Sigmoid colon (tissue), 4 donors: Measurements from ENCODE around the gene NPTN.

Experiments used
- CTCF ChIP-seq, 4 experiments: fragments of 450-650 bp in 3 of 4; fragments of 200-600 bp in 1 of 4; IDR thresholded peaks; one replicate each; pipeline ENCODE4 v1.5.1; 2016 to 2019; ENCODE audit warnings: antibody characterized with exemption in 4 of 4, mild to moderate bottlenecking in 3 of 4, moderate library complexity in 2 of 4
- POLR2AphosphoS5 ChIP-seq, 4 donors: sonication (generic); formaldehyde crosslinking; IDR thresholded peaks; one replicate each; pipeline ENCODE4 v1.6.1; 2017; ENCODE audit warnings: antibody characterized with exemption in 4 of 4

DNA sequence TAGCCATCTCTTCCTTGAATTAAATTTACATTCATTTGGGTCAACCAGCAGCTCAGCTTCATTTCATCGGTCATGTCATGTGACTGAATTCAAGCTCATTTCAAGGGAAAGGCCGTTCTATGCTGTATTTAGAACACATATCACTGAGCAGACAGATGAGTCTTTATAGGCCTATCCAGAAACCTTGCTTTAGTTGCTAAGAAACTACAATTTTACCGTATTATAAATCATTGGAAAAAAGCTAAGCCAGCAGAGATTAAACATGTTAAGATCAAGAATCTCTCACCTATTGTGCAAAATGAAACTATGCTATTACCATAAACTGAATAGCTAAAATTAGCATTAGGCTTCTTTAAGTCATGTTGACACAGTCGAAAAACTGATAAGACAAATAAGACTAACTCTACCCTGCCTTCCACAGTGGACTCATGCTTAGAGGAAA, 2.2 kb downstream of the NPTN start:
- TF ChIP-seq CTCF (IDR thresholded peaks at IDR 0.05) = no peak
- TF ChIP-seq POLR2AphosphoS5 (IDR thresholded peaks at IDR 0.05) = peak in 1 of 4 donors; percentile 19
